K562 (cell line): ENCODE data around the gene SREBF1. TPM values are rescaled to one million over a fixed set of nuclear protein-coding genes. Genes with fewer than 3 reads are reported as not detected.

Experiments used
- BACH1 ChIP-seq: fragments of 200-800 bp; sonication (Bioruptor generic); IDR thresholded peaks from 2 replicates; pipeline ENCODE4 v1.6.1; 2016; ENCODE audit warnings: missing genetic modification characterization, missing compliant biosample characterization
- C11orf30 ChIP-seq: fragments of 450-650 bp; IDR thresholded peaks from 2 replicates; pipeline ENCODE4 v1.6.1; 2016; ENCODE audit warnings: low read depth, mild to moderate bottlenecking
- MNT ChIP-seq, 2 experiments: fragments of 450-650 bp; conservative IDR thresholded peaks; 2 replicates each; pipeline ENCODE4 v1.6.1; 2017; ENCODE audit warnings: mild to moderate bottlenecking in 2 of 2, moderate library complexity in 2 of 2
- ZBTB7A ChIP-seq: IDR thresholded peaks from 2 replicates; pipeline ENCODE4 v1.6.1; 2011; ENCODE audit warnings: low read depth, mild to moderate bottlenecking, low read length, moderate library complexity, borderline replicate concordance; ENCODE audit not compliant: control insufficient read depth
- ZNF197 ChIP-seq: fragments of 200-800 bp; sonication (Bioruptor generic); IDR thresholded peaks from 2 replicates; pipeline ENCODE4 v1.6.1; 2016; ENCODE audit warnings: low read depth, missing genetic modification characterization, missing compliant biosample characterization
- polyA plus RNA-seq, 8 experiments: library from polyadenylated mRNA; depleted of rRNA in 4 of 8; stranded (reverse) in 5 of 8; unstranded in 3 of 8; fragments of >200 nt; fragmentation: Nextera tagmentation in 2 of 8; fragmentation: Illumina TruSeq in 1 of 8; extraction: Ambion mirVana in 2 of 8; extraction: Trizol in 1 of 8; gene quantifications; 2 replicates each; pipeline versions ENCODE4 v1.2.1 to v1.2.3, GENCODE V29; 2011 to 2014; ENCODE audit warnings: inconsistent platforms in 1 of 8, missing spikeins in 1 of 8
- total RNA-seq, 7 experiments: library from RNA; depleted of rRNA in 6 of 7; stranded (reverse); fragments of >200 nt in 6 of 7; fragmentation: Illumina TruSeq in 2 of 7; extraction: Trizol in 2 of 7; gene quantifications; 2 replicates each; pipeline versions ENCODE4 v1.2.1 to v1.2.3, GENCODE V29; 2011 to 2021; ENCODE audit warnings: low replicate concordance in 1 of 7
- TF ChIP-seq, protein P1 (sequence below), 3 experiments: fragments of 200-800 bp in 1 of 3; sonication (Bioruptor generic) in 1 of 3; sonication (generic) in 1 of 3; formaldehyde crosslinking in 1 of 3; IDR thresholded peaks; 2 replicates each; pipeline versions ENCODE4 v1.6.1 to v1.8.0; 2016 to 2022; ENCODE audit warnings: mild to moderate bottlenecking in 2 of 3, missing compliant biosample characterization in 2 of 3, missing genetic modification characterization in 2 of 3, missing genetic modification reagents in 1 of 3
- TF ChIP-seq, protein P2 (sequence below), 2 experiments: fragments of 200-800 bp in 1 of 2; sonication (Bioruptor generic) in 1 of 2; sonication (generic) in 1 of 2; formaldehyde crosslinking in 1 of 2; IDR thresholded peaks in 1 of 2; conservative IDR thresholded peaks in 1 of 2; 2 replicates each; pipeline versions ENCODE4 v1.5.0 to v1.6.1; 2016 to 2020; ENCODE audit warnings: missing compliant biosample characterization in 1 of 2, missing genetic modification characterization in 1 of 2, missing genetic modification reagents in 1 of 2

The SREBF1 gene
- total and polyA plus RNA-seq, 9 of the 15 experiments (the other 6 are each of a cell fraction or from before 2014, with no cell fraction given), result 1.6 to 169 (median 69.4) TPM

DNA sequence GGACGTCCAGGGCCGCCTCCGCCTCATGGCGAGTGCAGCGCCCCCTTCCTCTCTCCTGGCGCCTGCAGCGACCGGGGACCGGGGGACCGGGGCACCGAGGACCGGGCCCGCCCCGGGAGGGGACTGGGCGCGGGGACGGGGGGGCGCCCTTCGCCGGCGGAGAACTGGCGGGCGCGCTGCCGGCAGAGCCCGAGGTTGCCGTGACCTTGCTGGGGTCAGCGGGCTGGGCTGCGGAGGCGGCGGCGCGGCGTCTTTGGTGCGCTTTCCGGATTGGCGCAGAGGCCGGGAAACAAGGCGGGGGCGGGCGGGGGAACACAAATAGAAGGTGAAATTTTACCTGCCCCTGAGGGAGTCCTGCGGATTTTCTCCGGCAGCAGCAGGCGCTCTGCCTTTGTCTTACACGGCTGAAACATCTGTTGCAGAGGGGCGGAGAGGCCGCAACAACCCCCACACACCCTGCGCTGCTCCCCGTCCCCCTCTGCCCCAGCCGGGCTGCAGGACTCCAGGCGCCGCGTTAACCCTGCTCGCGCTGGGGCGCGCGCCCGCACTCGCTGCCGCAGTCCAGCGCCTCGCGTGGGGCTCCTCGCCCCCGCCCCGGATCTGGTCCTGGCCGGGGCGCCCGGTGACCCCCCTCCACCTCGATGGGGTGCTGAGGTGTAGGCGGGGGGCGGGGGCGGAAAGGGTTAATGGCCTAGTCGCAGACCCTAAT, 53.5 kb downstream of the SREBF1 start (continued):
- TF ChIP-seq, protein P1, sequence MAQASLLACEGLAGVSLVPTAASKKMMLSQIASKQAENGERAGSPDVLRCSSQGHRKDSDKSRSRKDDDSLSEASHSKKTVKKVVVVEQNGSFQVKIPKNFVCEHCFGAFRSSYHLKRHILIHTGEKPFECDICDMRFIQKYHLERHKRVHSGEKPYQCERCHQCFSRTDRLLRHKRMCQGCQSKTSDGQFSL (CRISPR knock-in tag; IDR thresholded peaks at IDR 0.05), result no peak
- TF ChIP-seq, protein P1 (tag; IDR thresholded peaks at IDR 0.05), result no peak
- TF ChIP-seq, protein P2, sequence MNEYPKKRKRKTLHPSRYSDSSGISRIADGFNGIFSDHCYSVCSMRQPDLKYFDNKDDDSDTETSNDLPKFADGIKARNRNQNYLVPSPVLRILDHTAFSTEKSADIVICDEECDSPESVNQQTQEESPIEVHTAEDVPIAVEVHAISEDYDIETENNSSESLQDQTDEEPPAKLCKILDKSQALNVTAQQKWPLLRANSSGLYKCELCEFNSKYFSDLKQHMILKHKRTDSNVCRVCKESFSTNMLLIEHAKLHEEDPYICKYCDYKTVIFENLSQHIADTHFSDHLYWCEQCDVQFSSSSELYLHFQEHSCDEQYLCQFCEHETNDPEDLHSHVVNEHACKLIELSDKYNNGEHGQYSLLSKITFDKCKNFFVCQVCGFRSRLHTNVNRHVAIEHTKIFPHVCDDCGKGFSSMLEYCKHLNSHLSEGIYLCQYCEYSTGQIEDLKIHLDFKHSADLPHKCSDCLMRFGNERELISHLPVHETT (CRISPR knock-in tag; conservative IDR thresholded peaks at IDR 0.05 in 1 of 2, IDR thresholded peaks at IDR 0.05 in 1 of 2), result peak in 1 of 2 experiments; percentile 72; a peak in 1 of 4 replicates
- no peak for TF ChIP-seq BACH1
- no peak for TF ChIP-seq ZNF197 (CRISPR knock-in tag)
- TF ChIP-seq ZBTB7A, result peak; percentile 15; the same call in 1 of the 2 replicates
- TF ChIP-seq MNT (conservative IDR thresholded peaks at IDR 0.05), result no peak
- no peak for TF ChIP-seq C11orf30
